Brain microvascular endothelial cell (primary cell): Measurements from ENCODE around the gene KLHL5.

Experiments used
- DNase-seq: peaks from one replicate; pipeline ENCODE4 v3.0.0-alpha.2; 2020
- H3K27ac ChIP-seq: fragments of 250-450 bp; sonication (Bioruptor Pico); 2 replicates; pipeline ENCODE4 v1.5.1; 2020; ENCODE audit warnings: mild to moderate bottlenecking, moderate library complexity
- H3K27me3 ChIP-seq: fragments of 250-450 bp; sonication (Bioruptor Pico); replicated peaks from 2 replicates; pipeline ENCODE4 v1.5.1; 2020; ENCODE audit warnings: mild to moderate bottlenecking
- H3K36me3 ChIP-seq: fragments of 250-450 bp; sonication (Bioruptor Pico); replicated peaks from 2 replicates; pipeline ENCODE4 v1.5.1; 2020; ENCODE audit warnings: mild to moderate bottlenecking
- H3K4me3 ChIP-seq: 2 replicates; pipeline ENCODE4 v1.5.1; 2011; ENCODE audit warnings: low read depth, mild to moderate bottlenecking, control low read depth, low read length, moderate library complexity
- CTCF ChIP-seq: IDR thresholded peaks from 2 replicates; pipeline ENCODE4 v1.5.1; 2011; ENCODE audit warnings: low read depth, mild to moderate bottlenecking, moderate library complexity, low read length, control low read depth, inconsistent platforms; ENCODE audit errors: missing control alignments
- in situ Hi-C: cut with HindIII; loops from 2 replicates; pipeline ENCODE4 v1.10.0; 2017; ENCODE audit warnings: low sequenced_read_pairs, low pct_ligation_motif_present

The KLHL5 gene

GRCh38 chr4:39062094-39062769, at the start of gene KLHL5:
TSS of gene KLHL5 (plus strand) at chr4:39062232. CDS start at chr4:39062653, 421 bp downstream.
- no peak within 1 kb of the TSS for H3K27ac ChIP-seq
- TF ChIP-seq CTCF, result peak; percentile 3

DNA sequence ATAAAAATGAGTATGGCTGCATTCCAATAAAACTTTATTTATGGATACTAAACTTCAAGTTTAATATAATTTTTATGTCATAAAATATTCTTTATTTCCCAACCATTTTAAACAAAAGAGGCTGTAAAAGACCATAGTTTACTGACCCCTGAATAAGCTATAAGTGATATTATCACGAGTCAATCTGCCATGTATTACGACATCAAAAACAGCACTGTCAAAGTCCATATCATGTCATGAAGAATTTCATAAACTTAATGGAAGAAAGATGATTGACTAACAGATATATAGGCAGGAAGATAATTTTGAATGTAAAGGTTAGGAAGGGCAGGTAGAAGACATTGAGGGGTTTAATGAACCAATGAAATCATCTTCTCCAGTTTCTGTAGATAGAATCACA, 48.0 kb upstream of the KLHL5 start:
- no peak for TF ChIP-seq CTCF
- H3K36me3 ChIP-seq, result no peaks in the 10 kb centered on the region
- DNase-seq, result no peak
- H3K27me3 ChIP-seq, result no peaks in the 10 kb centered on the region
- no peak overlapping the region for H3K4me3 ChIP-seq
- no peak overlapping the region for H3K27ac ChIP-seq
- in situ Hi-C loops, result no loop called here

More at GRCh38 chr4:39062094-39062769, at the start of gene KLHL5:
- H3K27me3 ChIP-seq, result no peaks in the 10 kb centered on the region
- no peak within 1 kb of the TSS for H3K4me3 ChIP-seq
- in situ Hi-C loops, result no loop called here
- DNase-seq, result no peak
- no peaks in the 10 kb centered on the region for H3K36me3 ChIP-seq

- in situ Hi-C loops, result no loop called here
- no peak overlapping the region for H3K4me3 ChIP-seq
- no peak for DNase-seq
- TF ChIP-seq CTCF, result no peak
- no peaks in the 10 kb centered on the region for H3K27me3 ChIP-seq
- H3K36me3 ChIP-seq, result peaks cover 3% of the 10 kb centered on the region
- H3K27ac ChIP-seq, result no peak overlapping the region
Measured at GRCh38 chr4:39020130-39020529, 41.9 kb upstream of the KLHL5 start.

- H3K27ac ChIP-seq, result no peak overlapping the region
- H3K36me3 ChIP-seq, result peaks cover 5% of the 10 kb centered on the region
- in situ Hi-C loops, result no loop called here
- H3K27me3 ChIP-seq, result no peaks in the 10 kb centered on the region
- no peak for DNase-seq
- TF ChIP-seq CTCF, result no peak
- H3K4me3 ChIP-seq, result no peak overlapping the region
Measured at GRCh38 chr4:39021631-39022030, 40.4 kb upstream of the KLHL5 start.

- H3K4me3 ChIP-seq, result no peak overlapping the region
- H3K36me3 ChIP-seq, result peaks cover 5% of the 10 kb centered on the region
- no peak overlapping the region for H3K27ac ChIP-seq
- no peaks in the 10 kb centered on the region for H3K27me3 ChIP-seq
- no peak for TF ChIP-seq CTCF
- in situ Hi-C loops, result no loop called here
- DNase-seq, result no peak
Measured at GRCh38 chr4:39022241-39022640, 39.8 kb upstream of the KLHL5 start.

DNA sequence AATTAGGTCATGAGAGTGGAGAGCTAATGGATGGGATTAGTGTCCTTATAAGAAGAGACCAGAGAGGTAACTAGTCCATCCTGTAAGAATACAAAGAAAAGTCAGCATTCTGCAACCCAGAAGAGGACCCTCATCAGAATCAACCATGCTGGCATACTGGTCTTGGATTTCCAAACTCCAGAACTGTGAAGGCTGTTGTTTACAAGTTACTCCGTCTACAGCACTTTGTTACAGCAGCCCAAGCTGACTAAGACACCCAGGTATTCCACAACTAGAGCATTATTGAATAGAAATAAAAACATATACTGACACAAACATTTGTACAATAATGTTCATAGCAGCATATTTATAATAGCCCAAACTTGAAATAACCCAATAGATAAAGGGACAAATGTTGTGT, 39.0 kb upstream of the KLHL5 start:
- in situ Hi-C loops, result no loop called here

More for the DNA sequence above, 39.0 kb upstream of the KLHL5 start:
- Histone ChIP-seq H3K4me3 (no peak overlapping the region), H3K36me3 (peaks cover 8% of the 10 kb centered on the region), H3K27me3 (no peaks in the 10 kb centered on the region), H3K27ac (no peak overlapping the region)
- TF ChIP-seq CTCF, result no peak
- no peak for DNase-seq
